ENCODE measurements around the gene SERTAD4.
"Not testable (repeated sequence)": the region's sequence is repeated elsewhere in the genome, so short reads cannot be mapped to it uniquely, and the experiment has no call there.

The SERTAD4 gene

DNA sequence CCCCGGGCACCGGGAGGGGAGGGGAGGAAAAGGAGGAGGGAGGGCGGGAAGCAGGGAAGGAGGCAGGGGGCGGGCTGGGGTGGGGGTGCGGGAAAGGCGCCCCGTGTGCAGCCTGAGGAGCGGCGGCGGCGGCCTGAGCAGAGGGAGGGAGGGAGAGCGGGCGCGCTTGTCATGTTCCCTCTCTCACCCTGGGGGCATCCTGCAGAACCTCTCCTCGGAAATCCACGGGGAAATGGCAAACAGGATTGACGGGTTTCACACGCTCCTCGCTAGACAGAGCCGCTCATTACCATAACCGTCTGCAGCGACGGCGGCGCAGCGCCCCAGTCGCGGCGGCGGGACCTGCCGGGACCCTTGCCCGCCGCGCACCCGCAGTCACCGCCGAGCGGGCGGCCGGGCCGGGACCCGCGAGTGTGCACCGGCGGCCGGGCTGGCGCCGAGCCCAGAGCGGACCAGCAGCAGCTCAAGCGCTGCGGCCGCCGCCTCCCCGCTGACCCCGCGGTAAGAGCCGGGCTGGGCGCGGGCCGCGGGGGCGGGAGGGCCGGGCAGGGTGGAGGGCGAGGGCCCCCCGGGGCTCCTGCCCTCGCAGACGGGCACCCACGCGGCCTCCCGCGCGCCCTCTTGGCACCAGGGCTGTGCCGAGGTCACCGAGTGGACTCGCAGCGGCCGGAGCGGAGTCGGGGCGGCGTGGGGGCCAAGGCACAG is at the start of gene SERTAD4:
Gene SERTAD4, plus strand, starts transcription at position 286 of the 705 bp plus-strand sequence. CDS start 5,165 bp downstream, outside the sequence.
- DNase-seq, result peak; percentile 99

DNA sequence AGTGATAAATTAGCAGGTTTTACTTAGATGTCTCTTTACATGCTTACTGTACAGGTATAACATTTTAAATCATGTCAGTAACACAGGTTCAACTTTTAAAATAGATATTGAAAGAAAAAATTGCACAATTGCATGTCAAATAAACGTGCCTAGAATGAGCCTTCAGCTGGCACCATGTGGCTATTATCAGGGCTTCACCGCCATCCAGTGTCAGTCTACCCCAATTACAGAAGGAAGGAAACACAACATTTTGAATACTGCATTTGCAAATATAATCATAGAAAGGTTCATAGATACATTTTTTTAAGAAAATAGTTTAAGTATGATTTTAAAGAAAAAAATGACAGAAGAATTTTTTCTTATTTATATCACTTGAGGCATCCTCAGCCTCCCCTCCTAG is 47.5 kb upstream of the SERTAD4 start:
- no peak for DNase-seq

GRCh38 chr1:210187849-210188606 is 44.6 kb upstream of the SERTAD4 start:
- DNase-seq, result not testable (repeated sequence)

DNA sequence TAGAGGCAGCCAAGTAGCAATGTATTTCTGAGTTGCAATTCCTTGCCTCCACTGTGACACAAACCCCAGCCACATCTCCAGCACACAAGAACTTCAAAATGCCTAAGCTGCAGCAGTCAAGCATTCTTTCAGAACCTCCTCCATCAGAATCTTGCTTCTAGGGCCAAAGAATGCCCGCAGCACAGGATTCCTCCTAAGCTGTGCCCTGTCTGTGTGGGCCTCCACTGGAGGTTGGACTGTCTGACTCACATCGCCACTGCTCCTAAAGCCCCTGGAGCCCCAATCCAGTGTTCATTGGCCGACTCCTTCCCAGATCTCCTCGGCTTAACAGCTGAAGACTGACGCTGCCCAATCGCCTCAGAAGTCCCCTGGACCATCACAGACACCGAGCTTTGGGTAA is 43.2 kb upstream of the SERTAD4 start:
- DNase-seq, result no peak

DNA sequence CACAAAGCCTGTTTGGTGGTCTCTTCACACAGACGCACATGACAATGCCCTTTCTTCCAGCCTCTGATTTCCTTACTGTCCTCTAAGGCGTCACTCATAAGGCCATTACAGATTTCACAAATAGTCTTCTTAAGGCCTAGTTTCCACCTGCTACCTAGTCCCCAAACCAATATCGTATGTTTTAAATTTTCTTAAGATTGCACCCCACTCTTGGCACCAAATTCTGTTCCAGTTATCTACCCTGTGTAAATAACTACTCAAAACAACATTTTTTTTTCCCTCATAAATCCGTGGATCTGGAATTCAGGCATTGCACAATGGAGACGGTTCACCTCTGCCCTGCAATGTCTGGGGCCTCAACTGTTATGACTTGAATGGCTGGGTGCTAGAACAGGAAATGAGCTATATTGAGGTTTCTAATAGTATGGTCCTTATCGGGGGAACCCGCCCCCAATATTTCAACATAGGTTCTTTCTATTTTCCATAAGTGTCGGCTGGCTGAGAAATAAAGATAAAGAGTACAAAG is 36.9 kb upstream of the SERTAD4 start:
- DNase-seq, result no peak

- DNase-seq, result not testable (repeated sequence)
Observed at GRCh38 chr1:210196266-210196665, 36.3 kb upstream of the SERTAD4 start.

- no peak for DNase-seq
Observed at GRCh38 chr1:210198840-210199239, 33.8 kb upstream of the SERTAD4 start.

DNA sequence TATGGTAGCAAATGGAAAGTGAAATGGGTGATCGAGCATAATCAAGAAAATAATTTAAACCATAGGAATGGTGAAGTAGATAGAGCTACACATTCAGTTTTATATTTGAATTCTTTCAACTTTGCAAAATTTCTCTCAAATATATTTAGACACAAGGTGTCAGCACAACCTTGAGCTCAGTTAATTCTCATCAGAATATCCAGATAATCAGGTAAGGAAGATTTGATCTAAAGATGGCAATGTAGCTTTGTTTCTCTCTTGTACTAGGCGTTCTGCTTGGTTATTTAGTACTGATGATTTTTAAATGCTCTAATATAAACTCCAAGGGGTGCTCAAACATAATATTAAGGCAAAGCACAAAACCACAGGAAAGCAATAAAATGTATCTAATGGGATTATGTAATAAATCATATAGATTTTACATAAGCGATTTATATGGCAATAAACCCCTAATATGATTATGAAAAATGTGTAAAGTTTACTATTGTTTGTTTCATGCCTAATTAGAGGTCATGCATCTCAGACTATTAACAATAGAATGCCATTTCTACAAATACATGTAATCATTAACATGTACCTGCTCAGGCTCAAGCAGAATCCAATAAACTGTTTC is 32.4 kb upstream of the SERTAD4 start:
- DNase-seq, result no peak

GRCh38 chr1:210201681-210202080 is 30.9 kb upstream of the SERTAD4 start:
- no peak for DNase-seq

DNA sequence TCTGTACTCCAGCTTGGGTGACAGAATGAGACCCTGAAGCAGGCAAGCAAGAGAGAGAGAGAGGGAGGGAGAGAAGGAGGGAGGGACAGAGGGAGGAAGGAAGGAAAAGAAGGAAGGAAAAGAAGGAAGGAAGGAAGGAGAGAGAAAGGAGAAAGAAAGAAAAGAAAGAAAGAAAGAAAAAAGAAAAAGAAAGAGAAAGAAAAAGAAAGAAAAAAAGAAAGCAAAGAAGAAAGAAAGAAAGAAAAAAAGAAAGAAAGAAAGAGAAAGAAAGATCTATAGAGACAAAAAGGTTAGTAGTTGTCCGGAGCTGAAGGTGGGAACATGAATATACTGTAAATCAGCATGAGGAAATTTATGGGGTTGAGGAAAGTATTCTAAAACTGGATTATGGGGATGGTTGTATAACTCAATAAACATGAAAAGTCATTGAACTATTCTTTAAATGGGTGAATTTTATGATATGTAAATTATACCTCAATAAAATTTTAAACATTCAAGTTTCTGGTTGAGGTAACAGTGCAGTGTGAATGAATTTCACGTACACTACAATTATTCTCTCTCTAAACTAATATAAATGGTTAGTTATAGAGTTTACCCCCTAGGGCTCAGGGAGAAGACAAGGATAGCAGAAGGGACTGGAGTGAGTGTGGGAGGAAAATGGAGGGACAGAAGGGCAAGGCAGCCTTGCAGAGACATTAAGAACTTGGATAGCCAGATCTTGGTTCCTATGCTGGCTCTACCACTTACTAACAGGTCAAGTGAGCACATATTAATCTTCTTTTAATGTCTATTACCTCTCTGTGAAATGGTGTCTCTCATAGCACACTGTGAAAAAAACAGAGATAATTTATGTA is 24.8 kb upstream of the SERTAD4 start:
- no peak for DNase-seq

- no peak for DNase-seq
Observed at GRCh38 chr1:210213335-210213734, 19.3 kb upstream of the SERTAD4 start.

GRCh38 chr1:210214573-210215409 is 17.8 kb upstream of the SERTAD4 start:
- no peak for DNase-seq

DNA sequence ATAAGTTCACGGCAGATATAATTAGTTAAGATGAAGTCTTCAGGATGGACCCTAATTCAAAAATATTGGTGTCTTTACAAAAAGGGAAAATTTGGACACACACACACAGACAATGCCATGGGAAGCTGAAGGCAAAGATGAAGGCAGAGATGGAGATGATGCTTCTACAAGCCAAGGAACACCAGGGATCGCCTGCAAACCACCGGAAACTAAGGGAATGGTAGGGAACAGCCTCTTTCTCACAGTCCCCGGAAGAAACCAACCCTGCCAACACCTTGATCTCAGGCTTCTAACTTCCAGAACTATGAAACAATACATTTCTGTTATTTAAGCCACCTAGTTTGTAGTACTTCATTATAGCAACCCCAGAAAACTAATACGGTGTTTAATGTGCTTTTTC is 15.1 kb upstream of the SERTAD4 start:
- no peak for DNase-seq

GRCh38 chr1:210218047-210218446 is 14.5 kb upstream of the SERTAD4 start:
- no peak for DNase-seq

DNA sequence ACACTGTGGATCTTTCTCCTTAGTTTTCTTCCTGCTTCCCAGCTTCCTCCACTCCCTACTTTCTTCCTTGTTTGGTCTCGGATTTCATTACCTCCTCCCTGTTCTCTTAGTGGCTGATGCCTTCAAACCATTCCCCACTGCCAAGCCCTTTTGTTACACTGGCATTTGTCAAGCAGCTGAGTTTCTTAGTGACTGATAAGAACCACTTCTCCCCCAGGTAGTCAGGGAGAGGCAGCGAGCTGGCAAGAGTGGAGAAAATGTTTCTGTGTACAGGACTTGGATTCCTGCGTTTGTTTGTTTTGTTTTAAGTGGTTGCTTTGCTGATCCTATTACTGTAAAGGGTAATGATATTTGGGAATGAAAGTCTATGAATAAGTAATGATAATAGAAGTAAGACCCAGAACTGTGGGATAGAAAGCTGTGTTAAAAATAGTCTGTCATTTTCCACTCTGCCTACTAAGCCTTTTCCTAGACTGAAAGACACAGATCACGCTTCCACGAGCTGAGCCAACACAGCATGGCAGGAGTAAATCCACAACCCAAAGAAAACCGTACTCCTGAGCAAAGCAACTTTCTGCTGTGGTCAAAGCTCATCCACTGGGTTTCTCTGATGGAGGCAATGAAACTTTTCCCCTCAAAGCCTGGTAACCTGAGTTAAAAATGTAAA is 10.1 kb upstream of the SERTAD4 start:
- no peak for DNase-seq

DNA sequence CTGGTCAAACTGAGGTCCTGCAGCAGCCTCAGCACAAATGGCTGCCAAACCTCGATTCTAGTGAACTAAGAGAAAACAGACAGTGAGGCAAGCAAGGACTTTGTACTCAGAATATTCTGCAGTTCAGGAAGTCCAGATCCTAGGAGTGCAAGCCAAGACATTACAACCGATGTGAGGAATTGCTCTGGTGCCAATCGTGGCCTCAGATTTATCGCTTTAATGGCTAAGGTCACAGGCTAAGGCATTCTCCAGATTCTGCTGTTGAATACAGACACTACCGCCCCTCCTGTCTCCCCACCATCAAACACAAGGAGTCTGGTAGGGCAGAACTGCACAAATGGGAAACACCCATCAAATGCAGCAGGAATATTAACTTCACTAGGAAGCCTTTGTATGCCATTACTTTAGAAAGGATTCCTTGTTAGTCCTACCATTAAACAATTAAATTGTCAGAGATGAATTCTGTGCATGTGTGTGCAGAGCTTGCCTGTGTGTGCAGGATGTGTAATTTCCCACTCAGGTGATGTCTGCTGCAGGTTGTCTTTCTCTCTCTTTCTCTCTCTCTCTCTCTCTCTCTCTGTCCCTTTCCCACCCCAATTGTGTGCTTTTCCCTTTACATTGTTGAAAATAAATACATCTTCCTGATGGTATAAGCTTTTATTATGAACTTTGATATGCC is 9.2 kb upstream of the SERTAD4 start:
- DNase-seq, result no peak

GRCh38 chr1:210228158-210228557 is 4.4 kb upstream of the SERTAD4 start:
- no peak for DNase-seq

DNA sequence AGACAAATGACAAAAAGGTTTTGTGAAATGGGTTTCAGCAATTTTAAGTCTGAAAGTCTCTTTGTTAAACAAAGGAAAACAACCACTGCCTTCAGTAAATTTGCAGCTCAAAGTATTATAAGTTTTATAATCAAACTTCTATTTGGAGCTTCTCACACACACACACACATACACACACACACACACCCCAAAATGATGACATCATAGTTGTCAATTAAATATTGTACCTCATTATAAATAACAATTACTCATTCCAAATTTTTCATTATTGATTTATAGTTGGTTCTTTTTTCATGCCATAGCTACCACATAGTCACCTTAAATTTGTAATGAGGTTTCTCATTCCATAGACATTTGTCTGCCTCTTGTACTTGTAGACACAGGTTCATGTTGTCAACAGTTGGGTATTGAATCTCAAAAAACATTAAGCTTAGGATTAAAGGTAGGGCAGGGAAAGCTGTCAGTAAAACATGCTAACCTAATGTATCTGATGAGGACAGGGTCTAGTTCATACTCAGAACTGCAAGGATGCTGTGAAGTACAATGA is 2.4 kb upstream of the SERTAD4 start:
- DNase-seq, result no peak

DNA sequence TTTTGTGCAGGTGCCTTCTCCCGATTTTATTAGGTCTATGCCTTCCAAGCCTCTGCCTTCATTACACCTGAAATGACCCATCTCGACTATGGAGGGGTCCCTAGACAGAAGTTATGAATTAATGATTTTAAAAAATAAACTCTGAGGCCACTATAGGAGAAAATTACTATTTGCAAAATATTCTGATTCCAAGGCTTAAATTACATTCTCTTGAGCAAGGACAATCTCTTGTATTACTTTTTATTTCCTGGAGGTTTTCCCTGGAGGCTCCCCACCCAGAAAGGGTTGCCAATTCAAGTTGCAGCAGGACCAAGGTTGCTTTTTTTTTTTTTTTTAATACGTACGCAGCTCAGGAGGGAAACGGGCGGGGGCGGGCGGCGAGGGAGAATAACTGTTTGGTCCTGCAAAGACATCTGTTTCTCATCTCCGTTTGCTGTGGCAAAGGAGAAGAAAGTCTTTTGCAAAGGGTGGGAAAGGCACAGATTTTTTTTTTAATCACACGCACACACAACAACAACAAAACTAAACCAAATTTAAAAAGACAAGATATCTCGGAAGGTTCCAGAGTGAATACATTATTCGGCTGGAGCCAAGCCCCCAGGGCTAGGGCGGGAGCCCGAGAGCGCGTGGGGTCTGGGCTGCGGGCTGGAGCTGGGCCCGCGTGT is 618 bp upstream of the SERTAD4 start:
- DNase-seq, result no peak

DNA sequence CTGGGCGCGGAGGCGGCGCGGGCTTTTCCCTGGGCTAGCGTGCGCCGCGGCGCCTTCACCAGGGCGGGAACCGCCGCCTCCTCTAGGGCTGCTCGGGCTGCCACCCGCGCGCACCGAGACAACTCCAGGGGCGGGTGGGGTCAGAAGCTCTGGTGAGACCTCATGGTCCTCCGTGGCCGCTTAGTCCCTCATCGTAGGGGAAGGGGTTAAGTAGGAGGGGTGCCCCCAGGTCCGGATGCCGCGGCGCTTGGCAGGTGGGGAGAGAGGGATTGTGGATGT is 559 bp downstream of the SERTAD4 start:
- no peak for DNase-seq
